ENCODE results near the gene MEDAG.
A peak's percentile ranks its signal among the peaks of the same experiment; 100 is the strongest.

Gene MEDAG

DNA sequence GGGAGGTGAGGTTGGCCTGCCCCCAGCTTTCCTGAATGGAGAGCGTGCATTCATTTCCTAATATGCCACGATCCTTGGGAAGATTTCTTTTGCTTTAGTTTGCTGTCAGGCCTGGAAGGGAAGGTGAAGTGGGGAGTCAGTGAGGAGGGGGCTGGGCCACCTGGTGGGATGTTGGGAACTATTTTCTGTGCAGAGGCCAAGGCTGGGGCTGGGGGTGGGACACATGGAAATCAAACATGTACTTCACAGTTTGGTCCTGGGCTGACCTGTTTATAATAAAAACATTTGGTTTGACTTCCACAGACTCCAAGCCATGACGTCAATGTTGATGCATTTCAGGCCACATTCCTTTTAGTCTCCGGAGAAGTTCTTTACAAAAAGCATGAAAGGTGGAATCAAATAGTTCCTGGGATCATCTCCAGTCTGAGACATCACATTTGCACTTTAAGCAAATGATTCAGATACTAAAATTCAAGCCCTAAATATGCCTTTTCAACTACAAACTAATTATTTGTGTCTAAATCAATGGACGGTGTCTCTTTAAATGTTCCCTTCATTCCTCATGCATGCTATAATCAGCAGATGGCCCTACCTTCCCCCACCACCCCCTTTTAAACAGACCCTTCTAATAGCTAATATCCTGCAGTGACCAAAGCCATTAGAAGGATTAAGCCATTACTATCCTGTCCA, 41.5 kb upstream of the MEDAG start:
- Histone ChIP-seq H3K4me3 (ENCODE audit: low read depth, low read length) (no peak overlapping the region), H3K4me1 (ENCODE audit: control insufficient read depth, insufficient read depth, low read length) (peaks cover 3% of the 10 kb centered on the region), H3K9me3 (ENCODE audit: control insufficient read depth, insufficient read depth, low read depth, low read length) (no peaks in the 10 kb centered on the region), H3K36me3 (ENCODE audit: control insufficient read depth in 2 of 2, insufficient read depth in 1 of 2, low read length in 2 of 2) (no peaks in the 10 kb centered on the region), H3K27ac (ENCODE audit: extremely low read depth, low read depth, low read length) (peak overlapping the region; percentile 21; the same call in 1 of the 2 replicates)
- TF ChIP-seq FEZF1 (tag by site-specific recombination; IDR thresholded peaks at IDR 0.05), result no peak
- no peak for TF ChIP-seq OSR2 (tag by site-specific recombination; IDR thresholded peaks at IDR 0.05)
- no peak for TF ChIP-seq ZNF76 (tag by site-specific recombination; IDR thresholded peaks at IDR 0.05; ENCODE audit: borderline replicate concordance, low read depth)
- TF ChIP-seq ZNF184 (tag by site-specific recombination; IDR thresholded peaks at IDR 0.05), result no peak
- TF ChIP-seq ZNF837 (tag by site-specific recombination; IDR thresholded peaks at IDR 0.05), result no peak
- TF ChIP-seq BCL11B (tag by site-specific recombination; IDR thresholded peaks at IDR 0.05; ENCODE audit: low read depth), result no peak
- TF ChIP-seq ZNF391 (tag by site-specific recombination; IDR thresholded peaks at IDR 0.05; ENCODE audit: borderline replicate concordance, low read depth), result no peak
- TF ChIP-seq SCRT2 (tag by site-specific recombination; IDR thresholded peaks at IDR 0.05), result no peak
- TF ChIP-seq ZNF248 (tag by site-specific recombination; IDR thresholded peaks at IDR 0.05), result no peak
- no peak for TF ChIP-seq ZNF146 (tag by site-specific recombination; IDR thresholded peaks at IDR 0.05)
- no peak for TF ChIP-seq GLIS2 (tag by site-specific recombination; IDR thresholded peaks at IDR 0.05)
- no peak for TF ChIP-seq ZNF324 (tag by site-specific recombination; IDR thresholded peaks at IDR 0.05)
- no peak for TF ChIP-seq GFI1B (tag by site-specific recombination; IDR thresholded peaks at IDR 0.05)
- TF ChIP-seq ZNF610 (tag by site-specific recombination; IDR thresholded peaks at IDR 0.05; ENCODE audit: borderline replicate concordance), result no peak
- no peak for TF ChIP-seq ZNF302 (tag by site-specific recombination; IDR thresholded peaks at IDR 0.05; ENCODE audit: low read depth)
- no peak for TF ChIP-seq ZNF561 (tag by site-specific recombination; IDR thresholded peaks at IDR 0.05; ENCODE audit: borderline replicate concordance)
- CTCF ChIA-PET, result interaction anchor here (0.5 to 1.8 kb wide), 16 partner anchors 8 to 558 kb away, joined by 3 to 14 read pairs (median 4); no protein-coding TSS in a partner anchor
- POLR2A ChIA-PET, result interaction anchor here (1.0 kb wide), 1 partner anchor 8 kb away, joined by 3 read pairs; no protein-coding TSS in a partner anchor

DNA sequence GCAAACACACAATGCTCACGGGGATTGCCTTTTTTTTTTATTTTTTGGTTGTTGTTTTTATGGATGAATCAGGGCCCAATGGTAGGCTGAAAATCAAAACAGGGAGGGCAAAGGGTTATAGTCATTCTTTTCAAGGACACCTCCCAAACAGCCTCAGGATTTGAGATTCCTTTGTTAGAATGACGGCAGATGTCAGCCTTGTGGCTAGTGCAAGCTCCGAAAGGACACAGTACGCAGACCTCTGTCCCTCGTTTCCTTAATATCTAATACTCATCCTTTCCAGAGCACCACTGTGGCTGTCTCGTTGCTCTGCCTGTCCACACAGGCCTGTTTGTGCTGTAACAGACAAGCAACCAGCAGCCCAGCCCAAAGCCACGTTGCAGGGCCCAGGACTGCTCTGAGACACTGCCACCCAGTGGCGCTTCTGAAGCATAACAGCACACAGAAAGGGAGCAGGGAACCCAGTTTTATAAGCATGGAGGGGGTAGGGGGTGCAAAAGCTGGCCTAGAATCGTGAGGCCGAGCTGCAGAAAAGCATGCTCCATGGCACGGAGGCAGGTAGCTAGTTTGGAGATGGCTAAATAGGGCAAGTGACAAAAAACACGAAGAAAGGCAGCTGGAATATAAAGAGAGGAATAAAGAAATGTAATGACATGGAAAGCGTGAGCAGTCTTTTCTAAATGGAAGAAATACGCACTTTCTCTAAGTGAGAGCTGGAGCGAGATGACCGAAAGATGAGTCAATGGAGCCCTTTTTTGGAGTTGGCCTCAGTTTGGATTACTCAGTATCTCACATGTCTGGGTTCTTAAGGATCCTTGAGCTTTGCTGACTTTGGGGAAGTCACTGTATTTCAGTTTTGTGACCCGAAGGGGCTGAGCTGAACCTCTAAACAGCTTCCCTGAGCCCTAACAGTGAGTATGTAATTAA, 40.7 kb upstream of the MEDAG start:
- no peak overlapping the region for H3K4me3 ChIP-seq (ENCODE audit: low read depth, low read length)
- no peaks in the 10 kb centered on the region for H3K36me3 ChIP-seq (ENCODE audit: control insufficient read depth in 2 of 2, insufficient read depth in 1 of 2, low read length in 2 of 2)
- H3K27ac ChIP-seq (ENCODE audit: extremely low read depth, low read depth, low read length), result peak overlapping the region; percentile 21; the same call in 1 of the 2 replicates
- ChIA-PET POLR2A (interaction anchor here (1.0 kb wide), 1 partner anchor 9 kb away, joined by 3 read pairs; no protein-coding TSS in a partner anchor), CTCF (interaction anchor here (0.5 to 1.8 kb wide), 27 partner anchors 9 to 732 kb away, joined by 3 to 14 read pairs (median 4); no protein-coding TSS in a partner anchor)
- H3K4me1 ChIP-seq (ENCODE audit: control insufficient read depth, insufficient read depth, low read length), result peaks cover 3% of the 10 kb centered on the region
- no peaks in the 10 kb centered on the region for H3K9me3 ChIP-seq (ENCODE audit: control insufficient read depth, insufficient read depth, low read depth, low read length)
- TF ChIP-seq ZNF600 (tag by site-specific recombination; IDR thresholded peaks at IDR 0.05) (peak; percentile 73), ZNF792 (tag by site-specific recombination; IDR thresholded peaks at IDR 0.05) (no peak), SP7 (tag by site-specific recombination; IDR thresholded peaks at IDR 0.05) (0 out of 2 replicates have a peak, but pooled peaks have one; percentile 14), ZNF2 (tag by site-specific recombination; IDR thresholded peaks at IDR 0.05) (peak; percentile 22; the same call in 1 of the 2 replicates), ZSCAN30 (tag by site-specific recombination; IDR thresholded peaks at IDR 0.05) (peak; percentile 87), ZFP69B (tag by site-specific recombination; IDR thresholded peaks at IDR 0.05) (0 out of 2 replicates have a peak, but pooled peaks have one; percentile 19), ZBTB17 (tag by site-specific recombination; IDR thresholded peaks at IDR 0.05) (peak; percentile 36; the same call in 1 of the 2 replicates), PRDM1 (tag by site-specific recombination; IDR thresholded peaks at IDR 0.05) (peak; percentile 85), ZNF654 (tag by site-specific recombination; IDR thresholded peaks at IDR 0.05; ENCODE audit: low read depth) (peak; percentile 82)
- TF ChIP-seq, protein P1, sequence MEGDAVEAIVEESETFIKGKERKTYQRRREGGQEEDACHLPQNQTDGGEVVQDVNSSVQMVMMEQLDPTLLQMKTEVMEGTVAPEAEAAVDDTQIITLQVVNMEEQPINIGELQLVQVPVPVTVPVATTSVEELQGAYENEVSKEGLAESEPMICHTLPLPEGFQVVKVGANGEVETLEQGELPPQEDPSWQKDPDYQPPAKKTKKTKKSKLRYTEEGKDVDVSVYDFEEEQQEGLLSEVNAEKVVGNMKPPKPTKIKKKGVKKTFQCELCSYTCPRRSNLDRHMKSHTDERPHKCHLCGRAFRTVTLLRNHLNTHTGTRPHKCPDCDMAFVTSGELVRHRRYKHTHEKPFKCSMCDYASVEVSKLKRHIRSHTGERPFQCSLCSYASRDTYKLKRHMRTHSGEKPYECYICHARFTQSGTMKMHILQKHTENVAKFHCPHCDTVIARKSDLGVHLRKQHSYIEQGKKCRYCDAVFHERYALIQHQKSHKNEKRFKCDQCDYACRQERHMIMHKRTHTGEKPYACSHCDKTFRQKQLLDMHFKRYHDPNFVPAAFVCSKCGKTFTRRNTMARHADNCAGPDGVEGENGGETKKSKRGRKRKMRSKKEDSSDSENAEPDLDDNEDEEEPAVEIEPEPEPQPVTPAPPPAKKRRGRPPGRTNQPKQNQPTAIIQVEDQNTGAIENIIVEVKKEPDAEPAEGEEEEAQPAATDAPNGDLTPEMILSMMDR (tag by site-specific recombination; IDR thresholded peaks at IDR 0.05), result peak; percentile 85
- TF ChIP-seq, protein P2, sequence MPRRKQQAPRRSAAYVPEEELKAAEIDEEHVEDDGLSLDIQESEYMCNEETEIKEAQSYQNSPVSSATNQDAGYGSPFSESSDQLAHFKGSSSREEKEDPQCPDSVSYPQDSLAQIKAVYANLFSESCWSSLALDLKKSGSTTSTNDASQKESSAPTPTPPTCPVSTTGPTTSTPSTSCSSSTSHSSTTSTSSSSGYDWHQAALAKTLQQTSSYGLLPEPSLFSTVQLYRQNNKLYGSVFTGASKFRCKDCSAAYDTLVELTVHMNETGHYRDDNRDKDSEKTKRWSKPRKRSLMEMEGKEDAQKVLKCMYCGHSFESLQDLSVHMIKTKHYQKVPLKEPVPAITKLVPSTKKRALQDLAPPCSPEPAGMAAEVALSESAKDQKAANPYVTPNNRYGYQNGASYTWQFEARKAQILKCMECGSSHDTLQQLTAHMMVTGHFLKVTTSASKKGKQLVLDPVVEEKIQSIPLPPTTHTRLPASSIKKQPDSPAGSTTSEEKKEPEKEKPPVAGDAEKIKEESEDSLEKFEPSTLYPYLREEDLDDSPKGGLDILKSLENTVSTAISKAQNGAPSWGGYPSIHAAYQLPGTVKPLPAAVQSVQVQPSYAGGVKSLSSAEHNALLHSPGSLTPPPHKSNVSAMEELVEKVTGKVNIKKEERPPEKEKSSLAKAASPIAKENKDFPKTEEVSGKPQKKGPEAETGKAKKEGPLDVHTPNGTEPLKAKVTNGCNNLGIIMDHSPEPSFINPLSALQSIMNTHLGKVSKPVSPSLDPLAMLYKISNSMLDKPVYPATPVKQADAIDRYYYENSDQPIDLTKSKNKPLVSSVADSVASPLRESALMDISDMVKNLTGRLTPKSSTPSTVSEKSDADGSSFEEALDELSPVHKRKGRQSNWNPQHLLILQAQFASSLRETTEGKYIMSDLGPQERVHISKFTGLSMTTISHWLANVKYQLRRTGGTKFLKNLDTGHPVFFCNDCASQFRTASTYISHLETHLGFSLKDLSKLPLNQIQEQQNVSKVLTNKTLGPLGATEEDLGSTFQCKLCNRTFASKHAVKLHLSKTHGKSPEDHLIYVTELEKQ (tag by site-specific recombination; IDR thresholded peaks at IDR 0.05; ENCODE audit: borderline replicate concordance), result no peak
